Activated B cell treated with CpG ODN at 0.5 μM for 24 hours (primary cell): ENCODE measurements around the gene ARHGAP24. TPM values are rescaled to one million over a fixed set of nuclear protein-coding genes. Genes with fewer than 3 reads are reported as not detected.
"Not testable (repeated sequence)": the region's sequence is repeated elsewhere in the genome, so short reads cannot be mapped to it uniquely, and the experiment has no call there.

Source experiments
- ATAC-seq: fragments of 200-7000 bp; cut with Tn5 transposase; one replicate; pipeline ENCODE4 v1.10.0; 2021; ENCODE audit warnings: low read depth, mild to moderate bottlenecking, moderate library complexity
- CTCF ChIA-PET: fragments of 350-600 bp; sonication (Branson Sonifier 250); formaldehyde crosslinking; loops from one replicate; lab custom pipeline; 2021; ENCODE audit warnings: antibody characterized with exemption; lab: Charles Lee
- POLR2A ChIA-PET: fragments of 350-600 bp; sonication (Branson Sonifier 250); formaldehyde crosslinking; loops from one replicate; lab custom pipeline; 2021; ENCODE audit warnings: antibody characterized with exemption; lab: Charles Lee
- DNase-seq: peaks from one replicate; pipeline ENCODE4 v3.0.0; 2022
- H3K27ac Mint-ChIP-seq: one replicate; pipeline ENCODE4 v1.8.0; 2020; ENCODE audit warnings: mixed read lengths
- H3K27me3 Mint-ChIP-seq: one replicate; pipeline ENCODE4 v1.8.0; 2021; ENCODE audit warnings: mixed read lengths
- H3K36me3 Mint-ChIP-seq: one replicate; pipeline ENCODE4 v1.8.0; 2021; ENCODE audit warnings: low read depth, mixed read lengths
- H3K4me1 Mint-ChIP-seq: one replicate; pipeline ENCODE4 v1.8.0; 2021; ENCODE audit warnings: mixed read lengths
- H3K4me3 Mint-ChIP-seq: one replicate; pipeline ENCODE4 v1.8.0; 2020; ENCODE audit warnings: mild to moderate bottlenecking, mixed read lengths
- H3K9me3 Mint-ChIP-seq: one replicate; pipeline ENCODE4 v1.8.0; 2020; ENCODE audit warnings: mixed read lengths
- CTCF ChIP-seq: fragments of 200-600 bp; IDR thresholded peaks from one replicate; pipeline ENCODE4 v1.8.0; 2022; ENCODE audit warnings: antibody characterized with exemption, mild to moderate bottlenecking
- intact Hi-C: fragments of 100-400 bp; cut with micrococcal nuclease; formaldehyde crosslinking; loops from one replicate; pipeline ENCODE4 v1.15.1; 2024
- total RNA-seq: library from RNA; stranded (reverse); gene quantifications from 2 replicates; pipeline ENCODE4 v1.2.3, GENCODE V29; 2022

ARHGAP24 gene
- total RNA-seq, 1 donor from 2014 or later: 231 TPM

- DNase-seq (no peak), ATAC-seq (no peak)
- Mint-ChIP-seq H3K36me3 (peaks cover 17% of the 10 kb centered on the region), H3K27me3 (no peaks in the 10 kb centered on the region), H3K9me3 (no peaks in the 10 kb centered on the region), H3K4me1 (peaks cover 35% of the 10 kb centered on the region), H3K4me3 (no peak overlapping the region), H3K27ac (no peak overlapping the region)
- intact Hi-C loops: loop anchor here (5.0 kb wide), 1 partner anchor 35 kb away; the partner anchor contains the start of gene ARHGAP24
- no peak for TF ChIP-seq CTCF
- POLR2A ChIA-PET: no interaction called here
- CTCF ChIA-PET: no interaction called here
These were observed 37.7 kb downstream of the ARHGAP24 start for GRCh38 chr4:85512446-85513205.

- no peaks in the 10 kb centered on the region for H3K9me3 Mint-ChIP-seq
- H3K27me3 Mint-ChIP-seq: no peaks in the 10 kb centered on the region
- POLR2A ChIA-PET: interaction anchor here (0.6 kb wide), 1 partner anchor 30 kb away, joined by 9 read pairs; no protein-coding TSS in a partner anchor
- H3K4me3 Mint-ChIP-seq: no peak overlapping the region
- intact Hi-C loops: loop anchor here (5.0 kb wide), 1 partner anchor 37 kb away; the partner anchor contains the start of gene ARHGAP24
- CTCF ChIA-PET: interaction anchor here (0.8 kb wide), 1 partner anchor 233 kb away, joined by 3 read pairs; no protein-coding TSS in a partner anchor
- DNase-seq: no peak
- ATAC-seq: peak; percentile 21
- peaks cover 18% of the 10 kb centered on the region for H3K36me3 Mint-ChIP-seq
- H3K27ac Mint-ChIP-seq: no peak overlapping the region
- peaks cover 36% of the 10 kb centered on the region for H3K4me1 Mint-ChIP-seq
- TF ChIP-seq CTCF: no peak
These were observed 39.2 kb downstream of the ARHGAP24 start for GRCh38 chr4:85514117-85514516.

- ChIA-PET CTCF (interaction anchor here (0.6 to 0.8 kb wide), 2 partner anchors 233 to 241 kb away, joined by 3 read pairs; no protein-coding TSS in a partner anchor), POLR2A (interaction anchor here (0.6 to 0.7 kb wide), 4 partner anchors 14 to 127 kb away, joined by 3 to 9 read pairs (median 3); no protein-coding TSS in a partner anchor)
- DNase-seq: no peak
- intact Hi-C loops: loop anchor here (5.0 kb wide), 1 partner anchor 37 kb away; the partner anchor contains the start of gene ARHGAP24
- no peak overlapping the region for H3K4me3 Mint-ChIP-seq
- H3K27me3 Mint-ChIP-seq: no peaks in the 10 kb centered on the region
- H3K9me3 Mint-ChIP-seq: no peaks in the 10 kb centered on the region
- TF ChIP-seq CTCF: no peak
- ATAC-seq: no peak
- H3K27ac Mint-ChIP-seq: no peak overlapping the region
- peaks cover 20% of the 10 kb centered on the region for H3K36me3 Mint-ChIP-seq
- peaks cover 40% of the 10 kb centered on the region for H3K4me1 Mint-ChIP-seq
These were observed 39.8 kb downstream of the ARHGAP24 start for GRCh38 chr4:85514783-85515182.

- H3K27me3 Mint-ChIP-seq: no peaks in the 10 kb centered on the region
- H3K4me3 Mint-ChIP-seq: no peak overlapping the region
- peaks cover 49% of the 10 kb centered on the region for H3K4me1 Mint-ChIP-seq
- ChIA-PET CTCF (no interaction called here), POLR2A (no interaction called here)
- H3K9me3 Mint-ChIP-seq: no peaks in the 10 kb centered on the region
- DNase-seq: no peak
- peaks cover 18% of the 10 kb centered on the region for H3K36me3 Mint-ChIP-seq
- no peak for ATAC-seq
- no peak overlapping the region for H3K27ac Mint-ChIP-seq
- intact Hi-C loops: no loop called here
- TF ChIP-seq CTCF: no peak
These were observed 40.8 kb downstream of the ARHGAP24 start for GRCh38 chr4:85515701-85516100.

- H3K4me3 Mint-ChIP-seq, CTCF ChIA-PET, ATAC-seq, DNase-seq, H3K27me3 Mint-ChIP-seq, H3K9me3 Mint-ChIP-seq: not testable (repeated sequence)
- intact Hi-C loops: loop anchor here (1.0 kb wide), 1 partner anchor 10 kb away; no protein-coding TSS in a partner anchor
- H3K27ac Mint-ChIP-seq: peak overlapping the region; percentile 51
- H3K4me1 Mint-ChIP-seq: peaks cover 69% of the 10 kb centered on the region
- H3K36me3 Mint-ChIP-seq: peaks cover 16% of the 10 kb centered on the region
- POLR2A ChIA-PET: interaction anchor here (0.6 kb wide), 1 partner anchor 20 kb away, joined by 3 read pairs; no protein-coding TSS in a partner anchor
These were observed 43.6 kb downstream of the ARHGAP24 start for GRCh38 chr4:85518526-85518925.
